GM18498 (cell line): Measurements from ENCODE around the gene UBE2B.
A peak's percentile ranks its signal among the peaks of the same experiment; 100 is the strongest.
"Not testable (repeated sequence)": the region's sequence is repeated elsewhere in the genome, so short reads cannot be mapped to it uniquely, and the experiment has no call there.

Source experiments
- ATAC-seq: cut with Tn5 transposase; IDR thresholded peaks from one replicate; pipeline ENCODE4 v1.9.1; 2021; ENCODE audit warnings: mild to moderate bottlenecking, moderate library complexity; ENCODE audit not compliant: unreplicated experiment

Gene UBE2B

GRCh38 chr5:134370871-134371833, at the start of gene UBE2B:
TSS of gene UBE2B (plus strand) at chr5:134371569. CDS start at chr5:134371596, 27 bp downstream.
- peak; percentile 80 for ATAC-seq

GRCh38 chr5:134327327-134327726, 44.0 kb upstream of the UBE2B start:
- no peak for ATAC-seq

GRCh38 chr5:134328619-134329018, 42.8 kb upstream of the UBE2B start:
- ATAC-seq: no peak

- ATAC-seq: not testable (repeated sequence)
These were observed 34.5 kb upstream of the UBE2B start for GRCh38 chr5:134336833-134337232.

- ATAC-seq: not testable (repeated sequence)
These were observed 27.9 kb upstream of the UBE2B start for GRCh38 chr5:134343500-134343899.

- not testable (repeated sequence) for ATAC-seq
These were observed 25.9 kb upstream of the UBE2B start for GRCh38 chr5:134345476-134345875.

- ATAC-seq: no peak
These were observed 25.4 kb upstream of the UBE2B start for GRCh38 chr5:134345996-134346395.

GRCh38 chr5:134349463-134349862, 21.9 kb upstream of the UBE2B start:
- ATAC-seq: no peak

GRCh38 chr5:134355681-134356080, 15.7 kb upstream of the UBE2B start:
- ATAC-seq: no peak

GRCh38 chr5:134365604-134366003, 5.8 kb upstream of the UBE2B start:
- no peak for ATAC-seq

GRCh38 chr5:134370311-134370870, 978 bp upstream of the UBE2B start:
- peak; percentile 5 for ATAC-seq

GRCh38 chr5:134371834-134372340, 518 bp downstream of the UBE2B start:
- peak; percentile 2 for ATAC-seq

- not testable (repeated sequence) for ATAC-seq
These were observed 2.3 kb downstream of the UBE2B start for GRCh38 chr5:134373633-134374032.

- no peak for ATAC-seq
These were observed 2.9 kb downstream of the UBE2B start for GRCh38 chr5:134374232-134374631.

- no peak for ATAC-seq
These were observed 9.0 kb downstream of the UBE2B start for GRCh38 chr5:134380346-134380745.

GRCh38 chr5:134382204-134382603, 10.8 kb downstream of the UBE2B start:
- not testable (repeated sequence) for ATAC-seq

GRCh38 chr5:134383980-134384697, 12.8 kb downstream of the UBE2B start:
- no peak for ATAC-seq

- ATAC-seq: no peak
These were observed 16.1 kb downstream of the UBE2B start for GRCh38 chr5:134387443-134387842.

GRCh38 chr5:134392301-134392700, 20.9 kb downstream of the UBE2B start:
- no peak for ATAC-seq

GRCh38 chr5:134394932-134395331, 23.6 kb downstream of the UBE2B start:
- no peak for ATAC-seq

GRCh38 chr5:134396274-134396673, 24.9 kb downstream of the UBE2B start:
- ATAC-seq: no peak
